CD4-positive, CD25-positive, alpha-beta regulatory T cell (primary cell): ENCODE results near the gene MISP. TPM values are rescaled to one million over a fixed set of nuclear protein-coding genes. Genes with fewer than 3 reads are reported as not detected.
"Not testable (repeated sequence)": the region's sequence is repeated elsewhere in the genome, so short reads cannot be mapped to it uniquely, and the experiment has no call there.

Experiments
- ATAC-seq, 2 donors: fragments of 150-1000 bp; cut with Tn5 transposase; one replicate each; pipeline ENCODE4 v1.10.0; 2021; ENCODE audit warnings: low read depth in 2 of 2, moderate number of reproducible peaks in 2 of 2, moderate library complexity in 1 of 2
- DNase-seq, 3 donors: peaks; one replicate each; pipeline versions ENCODE4 v3.0.0 to v3.0.0-alpha.2; 2012 to 2022; ENCODE audit warnings: mixed read lengths in 1 of 3
- H3K27ac ChIP-seq: one replicate; pipeline ENCODE4 v1.7.0; 2013; ENCODE audit warnings: mild to moderate bottlenecking, low read length; ENCODE audit not compliant: insufficient read depth, poor library complexity, severe bottlenecking
- H3K27me3 ChIP-seq: one replicate; pipeline ENCODE4 v1.7.0; 2013; ENCODE audit warnings: low read length; ENCODE audit not compliant: control insufficient read depth, insufficient read depth
- H3K36me3 ChIP-seq: one replicate; pipeline ENCODE4 v1.7.0; 2013; ENCODE audit warnings: mild to moderate bottlenecking, low read length, moderate library complexity; ENCODE audit not compliant: control insufficient read depth, insufficient read depth
- H3K4me1 ChIP-seq: 2 replicates; pipeline ENCODE4 v1.7.0; 2013; ENCODE audit warnings: mild to moderate bottlenecking, low read length; ENCODE audit not compliant: insufficient read depth, control insufficient read depth, poor library complexity, severe bottlenecking
- H3K4me3 ChIP-seq: one replicate; pipeline ENCODE4 v1.7.0; 2013; ENCODE audit warnings: low read depth, mild to moderate bottlenecking, low read length, moderate library complexity
- H3K9me3 ChIP-seq, 2 experiments: 1 replicate in 1 of 2; 2 replicates in 1 of 2; pipeline ENCODE4 v1.7.0; 2013; ENCODE audit warnings: low read length in 2 of 2, mild to moderate bottlenecking in 1 of 2, moderate library complexity in 1 of 2; ENCODE audit not compliant: control insufficient read depth in 2 of 2
- H3K27ac Mint-ChIP-seq, 3 donors: one replicate each; pipeline ENCODE4 v1.8.0; 2020 to 2022; ENCODE audit warnings: mild to moderate bottlenecking in 3 of 3, mixed read lengths in 3 of 3, moderate library complexity in 2 of 3
- H3K27me3 Mint-ChIP-seq: one replicate; pipeline ENCODE4 v1.8.0; 2022; ENCODE audit warnings: mild to moderate bottlenecking, mixed read lengths
- H3K36me3 Mint-ChIP-seq: one replicate; pipeline ENCODE4 v1.8.0; 2020; ENCODE audit warnings: mixed read lengths
- H3K4me1 Mint-ChIP-seq, 4 donors: one replicate each; pipeline ENCODE4 v1.8.0; 2020 to 2022; ENCODE audit warnings: mixed read lengths in 4 of 4, mild to moderate bottlenecking in 1 of 4
- H3K4me3 Mint-ChIP-seq, 4 donors: one replicate each; pipeline ENCODE4 v1.8.0; 2020 to 2022; ENCODE audit warnings: mild to moderate bottlenecking in 4 of 4, mixed read lengths in 4 of 4, moderate library complexity in 3 of 4
- H3K9me3 Mint-ChIP-seq, 7 donors: one replicate each; pipeline ENCODE4 v1.8.0; 2020 to 2022; ENCODE audit warnings: mixed read lengths in 7 of 7, mild to moderate bottlenecking in 3 of 7, moderate library complexity in 2 of 7
- polyA plus RNA-seq, 4 donors: library from polyadenylated mRNA; unstranded; fragments of 300-500 nt; fragmentation: Illumina TruSeq; gene quantifications; one replicate each; pipeline ENCODE4 v1.2.3, GENCODE V29; 2021
- total RNA-seq: library from RNA; stranded (reverse); gene quantifications from one replicate; pipeline ENCODE4 v1.2.3, GENCODE V29; 2022

Gene MISP
- total and polyA plus RNA-seq, 5 donors from 2014 or later, result not detected

DNA sequence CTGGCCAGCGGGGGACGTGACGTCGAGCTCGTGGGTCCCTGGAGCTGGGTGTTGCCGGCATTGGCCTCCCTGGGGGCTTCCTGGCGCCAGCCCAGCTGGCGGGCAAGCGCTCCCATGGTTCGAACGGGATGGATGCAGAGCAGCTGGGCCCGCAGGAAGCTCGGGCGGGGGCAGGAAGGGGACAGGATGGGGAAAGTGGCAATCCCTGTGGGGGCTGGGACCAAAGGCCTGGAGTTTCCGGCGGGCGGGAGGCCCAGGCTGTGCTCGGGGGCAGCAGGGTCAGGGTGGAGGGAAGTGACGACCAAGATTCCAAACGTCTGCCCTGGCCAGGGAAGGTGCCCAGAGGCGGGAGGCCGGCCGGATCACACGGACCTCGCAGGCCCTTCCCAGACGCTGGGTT is 22.9 kb upstream of the MISP start:
- no peak overlapping the region for H3K4me3 ChIP-seq
- Mint-ChIP-seq H3K27me3 (no peaks in the 10 kb centered on the region), H3K4me3 (no peak overlapping the region), H3K4me1 (peaks cover 0 to 1% (median under 1%) of the 10 kb centered on the region in 4 donors), H3K36me3 (no peaks in the 10 kb centered on the region), H3K9me3 (peaks cover 0 to 2% (median 0%) of the 10 kb centered on the region in 7 donors), H3K27ac (no peak overlapping the region)
- no peaks in the 10 kb centered on the region for H3K9me3 ChIP-seq
- no peak for ATAC-seq
- no peaks in the 10 kb centered on the region for H3K4me1 ChIP-seq
- no peaks in the 10 kb centered on the region for H3K27me3 ChIP-seq
- no peak for DNase-seq
- H3K36me3 ChIP-seq, result no peaks in the 10 kb centered on the region
- H3K27ac ChIP-seq, result no peak overlapping the region

- not testable (repeated sequence) for H3K36me3 Mint-ChIP-seq, H3K27ac Mint-ChIP-seq, H3K27me3 Mint-ChIP-seq, H3K4me1 Mint-ChIP-seq, H3K4me3 Mint-ChIP-seq, H3K36me3 ChIP-seq, H3K27ac ChIP-seq, DNase-seq, H3K27me3 ChIP-seq, H3K9me3 Mint-ChIP-seq, H3K9me3 ChIP-seq, H3K4me1 ChIP-seq, H3K4me3 ChIP-seq, ATAC-seq
Observed at GRCh38 chr19:729564-729963, 21.3 kb upstream of the MISP start.

GRCh38 chr19:729965-730668 is 20.8 kb upstream of the MISP start:
- H3K4me3 Mint-ChIP-seq, result no peak overlapping the region
- Histone ChIP-seq H3K9me3 (no peaks in the 10 kb centered on the region), H3K27me3 (no peaks in the 10 kb centered on the region), H3K36me3 (no peaks in the 10 kb centered on the region), H3K4me3 (no peak overlapping the region), H3K4me1 (no peaks in the 10 kb centered on the region), H3K27ac (no peak overlapping the region)
- ATAC-seq (no peak), DNase-seq (no peak)
- H3K27ac Mint-ChIP-seq, result no peak overlapping the region
- peaks cover 0 to 9% (median 6%) of the 10 kb centered on the region in 4 donors for H3K4me1 Mint-ChIP-seq
- H3K9me3 Mint-ChIP-seq, result peaks cover 0 to 2% (median 0%) of the 10 kb centered on the region in 7 donors
- H3K27me3 Mint-ChIP-seq, result no peaks in the 10 kb centered on the region
- no peaks in the 10 kb centered on the region for H3K36me3 Mint-ChIP-seq

GRCh38 chr19:731000-731399 is 19.9 kb upstream of the MISP start:
- Mint-ChIP-seq H3K27me3 (no peaks in the 10 kb centered on the region), H3K4me3 (no peak overlapping the region), H3K4me1 (peaks cover 0 to 9% (median 6%) of the 10 kb centered on the region in 4 donors), H3K9me3 (peaks cover 0 to 2% (median 0%) of the 10 kb centered on the region in 7 donors), H3K36me3 (no peaks in the 10 kb centered on the region), H3K27ac (no peak overlapping the region)
- Histone ChIP-seq H3K4me3 (no peak overlapping the region), H3K27me3 (no peaks in the 10 kb centered on the region), H3K4me1 (no peaks in the 10 kb centered on the region), H3K27ac (no peak overlapping the region), H3K36me3 (no peaks in the 10 kb centered on the region), H3K9me3 (no peaks in the 10 kb centered on the region)
- no peak for ATAC-seq
- DNase-seq, result no peak

DNA sequence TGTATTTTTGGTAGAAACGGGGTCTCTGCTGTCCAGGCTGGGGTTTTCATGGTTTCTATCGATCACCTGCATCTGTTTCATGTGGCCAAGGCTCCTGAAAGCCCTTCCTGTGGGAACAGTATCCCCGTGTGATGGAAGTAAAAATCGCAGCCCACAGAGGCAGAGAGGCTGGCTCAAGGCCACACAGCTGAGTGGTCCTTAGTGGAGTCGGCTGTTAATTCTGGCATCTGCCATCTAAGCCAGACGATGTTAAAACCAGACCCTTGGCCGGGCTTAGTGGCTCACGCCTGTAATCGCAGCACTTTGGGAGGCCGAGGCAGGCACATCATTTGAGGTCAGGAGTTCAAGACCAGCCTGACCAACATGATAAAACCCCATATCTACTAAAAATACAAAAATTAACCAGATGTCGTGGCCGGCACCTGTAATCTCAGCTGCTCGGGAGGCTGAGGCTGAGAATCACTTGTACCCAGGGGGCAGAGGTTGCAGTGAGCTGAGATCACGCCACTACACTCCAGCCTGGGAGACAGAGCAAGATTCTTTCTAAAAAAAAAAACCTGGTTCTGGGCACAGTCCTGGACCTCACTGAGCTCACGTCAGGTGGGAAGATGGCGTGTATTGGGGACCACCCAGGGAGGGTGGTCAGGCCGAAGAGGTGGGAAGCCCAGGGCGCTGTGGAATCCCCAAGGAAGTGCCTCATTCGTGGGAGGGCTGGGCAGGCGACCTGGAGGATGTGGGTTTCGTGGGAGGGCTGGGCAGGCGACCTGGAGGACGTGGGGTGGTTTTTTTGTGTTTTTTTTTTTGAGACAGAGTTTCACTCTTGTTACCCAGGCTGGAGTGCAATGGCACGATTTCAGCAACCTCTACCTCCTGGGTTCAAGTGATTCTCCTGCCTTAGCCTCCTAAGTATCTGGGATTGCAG is 18.5 kb upstream of the MISP start:
- no peak for ATAC-seq
- Mint-ChIP-seq H3K4me1 (peaks cover 0 to 12% (median 6%) of the 10 kb centered on the region in 4 donors), H3K27me3 (no peaks in the 10 kb centered on the region), H3K36me3 (no peaks in the 10 kb centered on the region), H3K9me3 (no peaks in the 10 kb centered on the region), H3K27ac (no peak overlapping the region), H3K4me3 (peak overlapping the region in 1 of 4 donors; percentile 51)
- H3K4me1 ChIP-seq, result no peaks in the 10 kb centered on the region
- peak in 1 of 3 donors; percentile 17 for DNase-seq
- no peaks in the 10 kb centered on the region for H3K9me3 ChIP-seq
- no peak overlapping the region for H3K4me3 ChIP-seq
- H3K36me3 ChIP-seq, result no peaks in the 10 kb centered on the region
- H3K27ac ChIP-seq, result no peak overlapping the region
- H3K27me3 ChIP-seq, result no peaks in the 10 kb centered on the region

DNA sequence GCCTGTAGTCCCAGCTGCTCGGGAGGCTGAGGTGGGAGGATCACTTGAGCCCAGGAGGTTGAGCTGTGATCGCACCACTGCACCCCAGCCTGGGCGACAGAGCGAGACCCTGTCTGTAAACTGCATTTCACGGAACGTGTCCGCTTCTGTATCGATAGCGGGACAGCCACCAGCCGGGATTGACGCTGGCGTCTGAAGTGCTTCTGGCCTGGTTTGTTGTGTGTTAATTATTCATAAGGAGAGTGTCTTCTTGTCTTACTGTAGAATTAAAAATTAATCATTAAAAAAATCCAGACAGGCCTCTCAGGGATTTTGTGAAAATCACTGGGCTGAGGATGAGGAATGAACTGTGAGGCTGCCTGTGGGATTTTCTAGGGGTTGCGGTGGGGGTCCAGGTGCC is 16.2 kb upstream of the MISP start:
- ATAC-seq, result no peak
- no peaks in the 10 kb centered on the region for H3K4me1 ChIP-seq
- Mint-ChIP-seq H3K27me3 (no peaks in the 10 kb centered on the region), H3K27ac (peak overlapping the region in 1 of 3 donors; percentile 29), H3K9me3 (no peaks in the 10 kb centered on the region), H3K4me3 (no peak overlapping the region), H3K36me3 (no peaks in the 10 kb centered on the region), H3K4me1 (peaks cover 0 to 12% (median 6%) of the 10 kb centered on the region in 4 donors)
- H3K4me3 ChIP-seq, result no peak overlapping the region
- DNase-seq, result no peak
- no peaks in the 10 kb centered on the region for H3K36me3 ChIP-seq
- no peaks in the 10 kb centered on the region for H3K9me3 ChIP-seq
- H3K27ac ChIP-seq, result no peak overlapping the region
- H3K27me3 ChIP-seq, result no peaks in the 10 kb centered on the region

DNA sequence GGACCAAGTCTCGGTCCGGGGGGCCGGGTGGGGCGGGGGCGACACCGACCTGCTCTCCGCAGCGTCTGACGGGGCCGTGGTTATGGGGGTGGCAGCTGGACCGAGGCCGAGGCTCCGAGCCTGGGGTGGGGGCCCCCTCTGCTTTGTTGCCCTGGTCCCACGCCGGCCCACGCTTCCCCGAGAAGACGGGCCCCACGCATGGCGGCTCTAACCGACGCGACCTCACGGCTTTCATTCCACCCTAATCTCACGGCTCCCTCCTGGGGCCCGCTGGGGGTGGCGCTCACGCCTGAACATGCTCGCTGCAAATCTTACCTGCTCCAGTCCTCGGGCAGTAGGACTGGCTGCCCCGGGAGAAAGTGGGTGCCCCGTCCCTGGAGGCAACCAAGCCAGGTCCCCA is 14.8 kb upstream of the MISP start:
- Mint-ChIP-seq H3K4me1 (peaks cover 0 to 12% (median 6%) of the 10 kb centered on the region in 4 donors), H3K36me3 (no peaks in the 10 kb centered on the region), H3K27ac (no peak overlapping the region), H3K27me3 (no peaks in the 10 kb centered on the region), H3K4me3 (no peak overlapping the region), H3K9me3 (no peaks in the 10 kb centered on the region)
- Histone ChIP-seq H3K27me3 (no peaks in the 10 kb centered on the region), H3K36me3 (no peaks in the 10 kb centered on the region), H3K27ac (no peak overlapping the region), H3K4me1 (no peaks in the 10 kb centered on the region), H3K4me3 (no peak overlapping the region), H3K9me3 (no peaks in the 10 kb centered on the region)
- DNase-seq (no peak), ATAC-seq (no peak)
